ENCODE measurements around the gene RANBP3.

The RANBP3 gene

DNA sequence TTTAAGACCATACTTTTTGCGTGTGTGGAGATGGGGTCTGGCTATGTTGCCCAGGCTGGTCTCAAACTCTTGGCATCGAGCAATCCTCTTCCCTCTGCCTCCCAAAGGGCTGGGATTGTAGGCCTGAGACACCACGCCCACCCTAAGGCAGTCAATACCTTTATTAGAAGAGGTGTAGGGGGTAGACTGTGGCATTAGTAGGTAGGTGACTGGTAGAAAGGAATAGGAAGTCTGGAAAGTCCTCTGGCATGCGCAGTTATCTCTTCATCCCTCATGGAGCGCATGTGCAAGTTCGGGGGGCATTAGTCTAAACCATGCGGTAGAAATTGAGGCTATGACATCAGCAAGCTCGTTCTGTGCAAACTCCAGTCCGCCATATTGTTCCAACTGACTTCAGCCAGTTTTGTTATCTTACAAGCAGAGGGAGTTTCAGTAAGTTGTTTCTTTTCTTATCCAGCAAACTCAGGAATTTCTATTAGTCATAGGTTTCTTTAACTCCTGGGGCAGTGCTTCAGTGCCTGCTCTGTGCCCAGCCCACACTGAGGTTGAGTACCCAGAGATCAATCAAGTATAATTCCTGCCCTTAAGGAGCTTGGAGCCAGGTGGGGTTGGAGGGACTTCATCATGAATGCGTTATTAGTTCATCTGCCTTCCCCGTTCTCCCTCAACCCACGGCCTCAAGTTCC lies 7.3 kb upstream of the RANBP3 start:
- no peak for DNase-seq

DNA sequence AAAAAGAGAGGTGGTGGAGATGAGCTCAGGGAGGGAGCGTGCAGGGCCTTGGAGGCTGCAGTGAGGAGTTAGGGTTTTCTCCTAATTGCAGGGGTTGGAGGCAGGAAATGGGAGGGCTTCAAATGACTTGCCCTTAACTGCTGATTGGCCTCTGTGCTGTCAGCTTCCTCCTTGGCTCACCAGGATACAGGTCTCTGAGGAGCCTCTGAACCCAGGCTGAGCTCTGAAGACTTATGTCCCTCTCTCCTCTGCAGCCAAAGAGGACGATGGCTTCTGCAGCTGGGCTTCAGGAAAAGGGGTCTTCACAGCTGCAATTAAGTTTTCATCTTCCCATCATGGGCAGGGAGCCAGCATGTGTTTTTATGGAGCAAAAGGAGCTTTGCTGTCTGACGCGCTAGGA lies 6.7 kb upstream of the RANBP3 start:
- DNase-seq = no peak

DNA sequence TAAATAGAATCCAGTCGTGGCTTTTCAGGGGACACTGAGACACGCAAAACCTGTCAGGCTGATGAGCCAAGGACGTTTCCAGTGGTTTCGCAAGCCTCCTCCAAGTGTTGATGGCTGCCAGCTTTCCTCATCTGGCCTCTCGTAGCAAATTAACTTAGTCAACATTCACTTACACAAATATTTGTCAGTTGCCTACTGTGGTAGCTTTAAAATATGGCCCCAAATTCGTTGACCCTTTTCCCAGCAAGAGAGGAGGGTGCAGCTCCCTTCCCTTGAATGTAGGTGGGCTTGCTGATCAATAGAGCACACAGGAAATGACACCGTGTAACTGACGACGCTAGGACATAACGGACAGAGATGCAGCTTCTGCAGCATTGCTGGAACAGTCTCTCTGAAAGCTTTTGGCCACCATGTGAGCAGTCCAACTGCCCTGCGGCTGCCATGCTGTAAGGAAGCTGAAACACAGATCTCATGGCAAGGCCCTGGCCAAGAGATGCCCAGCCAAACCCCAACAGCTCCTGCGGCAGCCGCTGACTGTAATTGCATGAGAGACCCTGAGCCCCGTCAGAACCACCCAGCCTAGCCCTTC lies 5.5 kb upstream of the RANBP3 start:
- no peak for DNase-seq

DNA sequence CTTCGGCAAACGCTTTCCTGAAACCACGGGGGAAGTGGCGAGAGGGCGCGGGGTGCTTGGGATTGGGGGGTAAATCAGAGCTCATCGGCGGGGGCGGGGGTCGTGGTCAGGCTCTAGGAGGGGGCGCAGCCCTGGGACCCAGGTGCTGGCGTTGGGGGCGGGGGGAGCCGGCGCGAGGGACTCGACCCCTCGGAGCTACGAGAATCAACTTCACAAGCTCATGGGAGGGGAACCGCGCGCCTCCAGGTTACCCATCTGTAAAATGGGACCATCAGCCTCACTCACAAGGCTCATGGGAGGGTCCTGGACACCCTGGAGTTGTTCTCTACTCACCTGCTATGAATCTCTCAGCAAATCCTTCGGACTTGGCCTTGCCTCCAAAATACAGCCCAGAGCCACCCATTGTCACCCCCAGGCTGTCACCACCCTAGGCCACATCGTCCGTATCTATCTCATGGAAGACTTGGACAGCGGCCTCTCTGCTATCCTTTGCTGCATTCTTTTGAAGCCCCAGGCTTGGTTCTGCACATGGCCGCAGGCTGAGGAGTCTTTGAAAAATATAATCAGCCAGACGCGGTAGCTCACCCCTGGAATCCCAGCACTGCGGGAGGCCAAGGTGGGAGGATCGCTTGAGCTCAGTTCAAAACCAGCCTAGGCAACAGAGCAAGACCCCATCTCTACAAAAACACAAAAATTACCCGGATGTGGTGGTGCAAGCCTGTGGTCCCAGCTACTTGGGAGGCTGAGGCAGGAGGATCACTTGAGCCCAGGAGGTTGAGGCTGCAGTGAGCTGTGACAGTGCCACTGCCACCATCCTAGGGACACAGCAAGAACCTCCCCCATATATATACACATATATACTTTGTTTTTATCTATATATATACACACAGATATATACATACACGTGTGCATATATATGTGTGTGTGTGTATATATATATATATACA lies 939 bp upstream of the RANBP3 start:
- DNase-seq = no peak

DNA sequence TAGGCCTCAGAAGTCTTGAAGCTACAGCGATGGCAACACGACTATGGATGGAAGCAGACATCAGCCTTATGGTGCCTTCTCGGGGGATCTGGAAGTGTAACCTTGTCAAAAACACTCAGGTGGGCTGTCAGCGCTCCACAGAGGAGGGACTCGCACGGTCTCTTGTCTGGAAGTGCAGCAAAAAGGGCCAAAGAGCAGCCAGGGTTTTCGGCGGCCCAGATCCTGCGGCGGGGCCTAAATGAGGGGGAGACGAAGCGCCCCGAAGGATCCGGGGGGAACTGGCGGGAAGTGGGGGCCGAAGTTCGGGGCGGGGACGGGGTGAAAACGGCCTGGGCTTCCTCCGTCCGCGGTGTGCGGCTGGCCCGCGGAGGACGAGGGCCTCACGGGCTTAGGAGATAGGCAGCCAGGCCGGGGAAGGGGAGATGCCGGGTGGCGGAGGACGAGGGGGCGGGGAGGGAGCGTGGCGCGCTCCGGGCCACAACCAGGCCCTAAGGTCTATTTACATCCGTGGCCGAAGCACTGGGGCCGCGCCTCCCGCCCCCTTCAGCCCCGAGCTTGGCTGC lies 637 bp downstream of the RANBP3 start:
- DNase-seq = no peak

DNA sequence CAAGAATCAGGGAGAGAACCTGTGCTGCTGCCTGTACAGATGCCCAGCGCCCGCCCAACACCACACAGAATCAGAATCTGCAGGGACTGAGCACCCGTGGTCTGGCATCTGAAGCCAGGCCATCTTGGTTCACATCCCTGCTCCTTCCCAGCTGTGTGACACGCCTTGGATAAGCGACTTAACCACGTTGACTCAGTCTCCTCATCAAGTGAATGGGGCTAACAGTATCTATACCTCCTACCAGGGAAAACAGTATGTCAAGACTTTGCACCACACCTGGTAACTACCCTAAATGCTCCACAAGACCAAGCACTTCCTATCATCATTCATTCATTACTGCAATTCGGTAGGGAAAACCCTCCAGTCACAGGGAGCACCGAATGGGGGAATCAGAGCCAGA lies 1.2 kb downstream of the RANBP3 start:
- no peak for DNase-seq

DNA sequence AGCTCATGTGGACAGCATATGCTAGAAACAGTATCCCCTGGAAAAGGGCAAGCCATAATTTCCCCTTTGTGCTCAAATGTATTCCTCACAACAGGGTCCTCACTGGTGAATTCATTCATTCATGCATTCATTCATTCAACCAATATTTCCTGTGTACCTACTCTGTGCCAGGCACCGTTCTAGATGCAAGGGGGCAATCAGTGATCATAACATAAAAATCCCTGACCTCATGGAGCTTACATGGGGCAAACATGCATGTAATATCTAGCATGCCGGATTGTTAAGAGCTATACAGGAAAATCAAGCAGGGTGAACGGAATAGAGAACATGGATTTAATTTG lies 2.6 kb downstream of the RANBP3 start:
- DNase-seq = no peak

DNA sequence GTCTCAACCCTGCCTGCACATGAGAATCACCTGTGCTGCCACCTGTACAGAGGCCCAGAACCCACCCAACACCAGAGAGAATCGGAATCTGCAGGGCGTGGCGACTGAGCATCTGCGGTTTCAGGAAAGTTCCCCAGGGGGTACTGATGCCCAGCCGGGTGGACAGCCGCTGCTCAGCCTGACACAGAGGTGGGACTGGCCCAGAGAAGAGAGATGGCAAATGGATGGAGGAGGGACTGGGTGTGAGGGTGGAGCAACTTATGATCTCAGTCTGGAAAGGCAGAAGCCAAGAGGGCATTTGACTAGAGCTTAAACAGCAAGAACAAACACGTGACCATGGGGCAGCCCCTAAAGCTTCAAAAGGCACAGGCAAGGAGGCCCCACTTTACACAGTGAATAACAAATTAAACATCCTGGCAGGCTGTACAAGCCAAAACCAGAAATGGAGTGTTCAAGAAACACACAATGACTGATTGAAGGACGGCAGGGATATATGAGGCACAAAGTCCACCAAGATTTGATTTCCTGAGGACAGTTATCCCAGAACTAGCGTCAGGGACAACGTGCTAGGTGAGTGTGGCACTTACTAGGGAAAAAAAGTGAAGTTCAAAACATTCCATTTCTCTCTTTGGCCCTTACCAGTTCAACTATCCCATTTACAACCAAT lies 3.1 kb downstream of the RANBP3 start:
- peak; percentile 54 for DNase-seq

DNA sequence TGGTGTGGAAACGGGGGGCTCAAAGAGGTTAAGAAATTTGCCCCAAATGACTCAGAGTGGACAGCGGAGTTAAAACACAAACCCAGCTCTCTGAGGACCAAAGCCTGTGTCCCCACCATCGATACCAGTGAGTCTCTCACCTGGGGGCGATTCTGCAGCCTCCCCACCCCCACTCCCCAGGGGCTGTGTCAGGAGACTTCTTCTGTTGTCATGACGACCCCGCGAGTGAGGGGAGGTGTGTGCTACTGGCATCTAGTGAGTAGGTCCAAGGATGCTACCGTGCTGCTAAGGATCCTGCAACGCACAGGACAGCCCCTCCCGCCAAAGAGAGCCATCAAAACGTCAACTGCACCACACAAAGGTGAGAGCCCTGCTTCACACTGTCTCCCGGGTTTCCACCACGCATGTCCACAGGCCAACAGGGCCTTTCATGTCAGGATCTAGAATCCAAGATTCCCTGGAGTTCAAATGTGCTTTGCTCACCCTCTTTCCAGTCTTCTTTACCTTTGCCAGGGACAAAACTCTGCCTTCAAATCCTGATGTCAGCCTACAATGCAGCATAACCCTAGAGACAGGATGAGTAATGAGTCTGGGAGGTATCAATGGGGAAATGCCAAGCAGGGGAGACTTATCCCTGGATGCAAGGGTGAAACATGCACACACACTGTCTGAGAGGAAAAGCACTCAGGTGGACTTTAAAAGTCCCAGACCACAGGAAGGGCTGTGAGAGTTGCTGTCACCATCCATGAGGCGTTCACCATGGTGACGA lies 3.9 kb downstream of the RANBP3 start:
- DNase-seq = no peak

DNA sequence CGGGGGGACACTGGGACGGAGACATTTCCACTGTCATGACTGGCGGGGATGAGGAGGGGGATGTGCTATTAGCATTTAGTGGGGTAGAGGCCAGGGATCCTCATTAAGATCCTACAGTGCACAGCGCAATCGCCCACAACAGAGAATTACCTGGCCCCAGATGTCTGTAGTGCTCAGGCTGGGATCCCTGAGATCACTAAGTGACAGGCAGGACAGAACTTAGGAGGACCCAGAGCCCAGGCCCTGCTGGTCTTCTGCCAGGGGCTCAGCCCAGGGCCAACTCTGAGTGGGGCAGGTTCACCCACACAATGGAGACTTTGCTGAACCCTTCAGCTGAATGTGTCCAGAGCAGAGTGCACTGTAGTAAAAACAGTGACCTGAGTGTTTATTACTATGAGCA lies 4.6 kb downstream of the RANBP3 start:
- DNase-seq = no peak

DNA sequence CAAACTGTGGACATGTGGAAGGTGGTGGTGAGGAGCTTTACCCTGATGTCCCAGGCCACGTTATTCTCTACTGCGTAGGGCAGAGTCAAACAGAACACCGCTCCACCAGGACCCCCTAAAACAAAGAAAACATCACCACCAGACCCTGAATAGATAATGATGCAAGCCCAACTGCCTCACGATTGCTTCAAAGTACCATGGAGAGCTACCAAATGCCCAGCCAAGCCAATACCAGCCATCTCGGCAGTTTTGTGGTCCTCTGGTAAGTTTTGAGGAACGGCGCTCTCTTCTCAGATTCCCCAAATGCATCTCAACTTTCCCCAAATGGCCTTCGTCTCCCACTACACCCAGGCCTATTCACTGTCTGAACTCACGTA lies 5.6 kb downstream of the RANBP3 start:
- DNase-seq = no peak

DNA sequence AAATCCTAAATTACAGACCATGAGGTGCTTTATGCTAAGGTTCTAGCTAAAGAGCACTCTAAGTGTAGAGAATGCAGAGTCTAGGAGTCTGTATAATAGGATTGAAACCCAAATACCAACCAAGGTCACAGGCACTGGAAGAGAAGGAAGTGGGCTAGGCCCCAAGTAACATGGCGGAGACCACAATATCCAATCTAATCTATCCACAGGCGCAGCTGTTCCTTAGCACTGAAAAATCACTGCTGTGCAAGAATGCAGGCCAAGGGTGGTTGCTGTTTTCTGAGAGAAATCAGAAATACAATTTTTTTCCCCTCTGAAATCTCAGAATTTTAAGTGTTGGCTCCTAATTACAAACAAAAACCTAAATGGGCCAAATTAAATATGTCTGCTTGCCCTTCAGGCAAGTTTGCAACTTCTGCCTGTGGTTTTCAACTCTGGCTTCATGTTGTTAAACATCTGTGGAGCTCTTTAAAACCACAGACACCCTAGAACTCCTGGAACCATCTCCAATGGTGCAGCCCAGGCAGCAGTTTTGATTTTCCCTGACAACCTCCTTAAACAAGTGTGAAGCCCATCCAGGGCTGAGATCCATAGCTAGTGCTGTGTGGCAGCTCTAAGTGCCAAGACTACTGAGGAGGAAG lies 6.1 kb downstream of the RANBP3 start:
- no peak for DNase-seq

DNA sequence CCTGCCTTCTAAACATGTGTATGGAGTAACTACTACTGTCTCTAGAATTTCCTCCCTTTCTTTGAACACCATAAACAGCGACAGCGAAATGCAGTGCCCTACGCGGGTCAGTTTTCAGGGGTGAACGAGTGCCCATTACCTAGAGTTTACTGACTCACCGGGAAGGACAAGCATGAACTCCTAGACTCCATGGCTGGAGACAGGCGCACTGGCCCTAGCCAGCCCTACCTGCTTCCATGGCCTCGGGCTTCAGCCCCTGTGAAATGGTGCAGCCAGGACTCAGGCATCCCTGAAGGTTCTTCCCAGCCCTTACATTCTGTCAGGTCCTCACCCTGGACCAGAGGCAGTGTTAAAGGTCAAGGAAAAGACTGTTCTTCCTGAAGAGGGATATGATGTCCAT lies 8.5 kb downstream of the RANBP3 start:
- no peak for DNase-seq

DNA sequence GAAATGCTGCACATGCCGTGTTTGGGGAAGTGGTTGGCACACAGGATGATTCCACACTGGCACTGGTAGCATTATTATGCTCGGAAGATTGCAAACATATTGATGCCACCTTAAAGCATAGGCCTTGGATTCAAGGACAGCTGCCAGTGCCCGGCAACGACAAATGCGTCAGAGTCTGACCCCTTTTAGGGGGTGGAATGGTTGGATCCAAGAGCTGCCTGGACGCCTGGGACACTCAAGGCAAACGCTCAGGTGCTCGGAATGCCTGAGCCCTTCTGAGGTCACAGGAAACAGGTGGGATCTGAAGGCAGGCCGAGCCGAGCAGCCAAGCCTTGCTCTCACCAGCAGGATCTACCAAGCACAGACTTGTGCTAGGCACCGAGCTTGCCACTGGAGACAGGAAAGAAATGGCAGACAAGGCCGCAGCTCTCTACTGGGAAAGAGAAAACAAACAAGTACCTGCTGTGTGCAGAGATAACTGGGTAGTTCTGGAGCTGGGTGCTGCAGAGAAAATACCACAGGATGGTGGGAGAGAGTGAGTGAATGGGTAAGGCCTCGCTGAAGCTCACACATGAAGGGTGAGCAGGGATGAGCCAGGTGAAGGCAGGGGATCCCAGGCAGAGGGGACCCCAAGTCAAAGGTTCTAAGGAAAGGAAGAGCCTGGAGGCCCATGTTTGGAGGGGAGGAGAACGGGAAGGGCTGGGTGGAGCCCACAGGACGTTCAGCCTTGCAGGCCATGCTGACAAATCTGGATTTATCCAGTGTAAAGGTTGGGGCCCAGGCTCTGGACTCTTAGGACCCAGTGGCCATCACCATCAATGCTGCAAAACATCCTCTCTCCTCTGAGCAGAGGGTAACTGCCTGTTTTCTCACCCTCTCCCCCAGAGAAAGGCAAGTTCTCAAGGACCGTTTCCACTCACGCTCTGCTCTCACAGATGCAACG lies 9.2 kb downstream of the RANBP3 start:
- DNase-seq = no peak

DNA sequence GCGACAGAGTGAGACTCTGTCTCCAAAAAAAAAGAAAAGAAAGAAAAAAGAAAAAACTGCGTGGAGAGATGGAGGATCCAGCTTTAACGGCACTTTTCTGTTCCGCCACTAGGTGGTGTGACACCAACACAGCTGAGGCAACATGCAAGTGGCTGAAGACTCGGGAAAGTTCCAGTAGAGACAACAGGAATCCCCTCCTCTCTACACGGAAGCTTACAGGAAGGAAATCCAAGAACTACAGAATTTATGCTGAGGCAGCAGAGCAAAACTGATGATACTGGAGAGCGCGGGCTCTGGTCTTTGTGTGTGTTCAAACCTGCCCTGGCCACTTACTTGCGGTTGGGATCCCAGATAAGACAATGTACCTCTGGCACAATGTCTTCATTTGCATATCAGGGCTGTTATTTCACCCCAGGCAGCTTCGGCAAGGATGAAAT lies 9.9 kb downstream of the RANBP3 start:
- DNase-seq = peak; percentile 73

DNA sequence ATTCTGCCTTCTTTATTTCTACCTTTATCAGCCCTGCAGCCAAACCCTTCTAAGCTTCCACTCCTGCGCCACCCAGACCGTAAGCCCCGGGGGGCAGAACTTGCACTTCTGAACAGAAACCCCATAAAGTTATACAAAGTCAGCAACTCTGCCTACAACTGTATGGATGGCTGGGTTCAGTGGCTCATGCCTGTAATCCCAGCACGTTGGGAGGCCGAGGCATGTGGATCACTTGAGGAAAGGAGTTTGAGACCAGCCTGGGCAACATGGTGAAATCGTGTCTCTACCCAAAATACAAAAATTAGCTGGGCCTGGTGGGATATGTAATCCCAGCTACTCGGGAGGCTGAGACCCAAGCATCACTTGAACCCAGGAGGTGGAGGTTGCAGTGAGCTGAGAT lies 10.4 kb downstream of the RANBP3 start:
- DNase-seq = no peak

DNA sequence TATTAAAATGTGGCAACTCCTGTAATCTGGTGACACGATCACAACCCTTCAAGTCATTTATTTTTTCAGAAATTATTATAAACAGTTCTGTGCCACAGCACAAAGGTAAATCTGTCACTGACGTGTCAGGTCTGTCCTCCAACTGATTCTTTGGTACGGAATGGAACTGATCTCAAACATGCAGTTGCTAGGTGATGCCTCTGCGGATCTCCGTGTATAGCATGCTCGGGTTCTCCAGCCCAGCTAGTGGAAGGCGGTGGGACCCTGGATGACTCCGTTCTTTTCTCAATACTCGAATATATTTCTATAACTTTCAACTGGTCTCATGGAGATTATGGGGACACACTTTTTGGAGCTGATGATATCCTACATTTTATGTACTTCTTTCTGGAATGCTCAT lies 11.0 kb downstream of the RANBP3 start:
- DNase-seq = no peak

DNA sequence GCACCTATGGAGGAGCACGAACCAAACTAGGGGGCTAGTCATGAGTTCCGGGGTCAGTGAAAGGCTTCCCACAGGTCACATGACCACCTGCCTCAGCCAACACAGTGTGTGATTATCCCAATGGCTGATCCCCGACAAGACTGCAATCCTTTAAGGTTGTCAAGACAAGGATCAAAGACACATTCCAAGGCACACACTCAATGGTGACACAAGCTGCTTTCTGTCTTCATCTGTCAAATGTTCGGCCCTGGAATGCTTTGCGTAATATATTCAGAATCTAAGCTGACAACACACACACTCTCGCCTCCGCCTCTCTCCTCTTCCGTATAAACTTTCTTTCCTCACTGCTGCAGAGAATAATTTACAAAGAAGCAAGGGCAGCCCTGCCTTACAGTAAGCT lies 11.7 kb downstream of the RANBP3 start:
- no peak for DNase-seq

DNA sequence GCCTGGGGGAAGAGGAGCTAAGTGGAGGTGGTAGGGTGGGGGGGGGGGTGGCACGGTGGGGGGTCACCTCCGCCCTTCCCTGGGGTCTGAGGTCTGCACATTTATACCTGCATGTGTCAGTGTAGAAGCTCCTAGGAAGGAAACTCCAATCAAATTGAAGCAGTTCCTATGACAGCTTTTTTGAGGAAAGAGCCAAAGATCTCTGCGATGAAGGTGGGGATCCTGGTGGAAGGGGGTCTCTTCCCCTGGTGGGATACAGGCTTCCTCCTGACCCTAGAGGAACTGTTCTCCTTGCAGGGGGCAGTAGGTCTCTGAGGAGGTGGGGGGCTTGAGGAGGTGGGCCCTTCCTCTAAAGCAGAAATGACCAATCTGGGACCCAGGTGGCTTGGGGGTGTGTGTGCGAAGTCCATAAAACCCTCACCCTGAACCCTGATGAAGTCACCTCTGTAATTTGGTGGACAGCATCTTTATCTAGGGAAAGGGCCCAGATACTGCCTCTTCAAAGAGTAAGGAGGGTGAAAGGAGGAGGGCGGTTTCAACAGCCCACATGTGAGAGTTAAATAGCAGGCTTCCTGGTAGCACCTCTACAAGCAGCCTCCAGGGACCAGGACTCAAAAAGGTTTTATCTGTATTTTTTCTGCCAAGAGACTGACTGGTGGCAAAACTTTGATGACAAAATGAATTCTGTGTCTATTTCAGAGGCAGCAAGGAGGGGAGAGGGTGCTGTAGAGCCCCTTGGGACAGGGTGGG lies 12.9 kb downstream of the RANBP3 start:
- DNase-seq = no peak

DNA sequence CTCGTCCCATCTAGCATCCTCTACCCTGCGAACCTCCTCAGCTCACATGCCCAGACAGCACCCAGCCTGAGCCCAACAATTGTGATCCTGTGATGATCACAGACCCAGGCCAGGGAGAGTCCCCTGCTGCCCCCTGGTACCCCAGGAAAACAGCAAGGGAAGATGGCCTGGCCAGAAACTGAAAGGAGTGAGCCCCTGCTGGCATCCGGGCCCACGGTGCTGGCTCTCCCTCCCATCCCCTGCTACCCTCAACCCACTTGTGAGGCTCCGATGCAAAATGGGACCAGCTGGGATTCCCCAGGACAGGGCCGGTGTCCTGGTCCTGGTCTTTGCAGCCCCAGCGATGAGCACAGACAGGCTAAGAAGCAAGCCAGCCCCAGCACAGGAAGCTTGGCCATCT lies 14.1 kb downstream of the RANBP3 start:
- no peak for DNase-seq
